GM19099 (cell line): ENCODE data around the gene PSMC3IP.

Source experiments
- POLR2A ChIP-seq: IDR thresholded peaks from 3 replicates; pipeline ENCODE4 v1.6.1; 2011; ENCODE audit warnings: low read depth; ENCODE audit not compliant: insufficient read length; ENCODE audit errors: extremely low read depth

PSMC3IP gene

GRCh38 chr17:42591411-42591810 is 13.9 kb upstream of the PSMC3IP start:
- no peak for TF ChIP-seq POLR2A

- no peak for TF ChIP-seq POLR2A
Observed at GRCh38 chr17:42590886-42591285, 13.4 kb upstream of the PSMC3IP start.

GRCh38 chr17:42586514-42587230 is 9.1 kb upstream of the PSMC3IP start:
- TF ChIP-seq POLR2A: no peak

GRCh38 chr17:42585353-42585752 is 7.8 kb upstream of the PSMC3IP start:
- TF ChIP-seq POLR2A: no peak

- no peak for TF ChIP-seq POLR2A
Observed at GRCh38 chr17:42584880-42585279, 7.4 kb upstream of the PSMC3IP start.

GRCh38 chr17:42581744-42582270 is 4.3 kb upstream of the PSMC3IP start:
- TF ChIP-seq POLR2A: no peak

GRCh38 chr17:42579794-42580551 is 2.4 kb upstream of the PSMC3IP start:
- no peak for TF ChIP-seq POLR2A

GRCh38 chr17:42578282-42578869 is 847 bp upstream of the PSMC3IP start:
- peak; percentile 30 for TF ChIP-seq POLR2A

GRCh38 chr17:42577140-42577531 is 393 bp downstream of the PSMC3IP start:
- no peak for TF ChIP-seq POLR2A

- no peak for TF ChIP-seq POLR2A
Observed at GRCh38 chr17:42574463-42574862, 3.1 kb downstream of the PSMC3IP start.

GRCh38 chr17:42573095-42573494 is 4.4 kb downstream of the PSMC3IP start:
- no peak for TF ChIP-seq POLR2A

GRCh38 chr17:42571435-42572225 is 5.9 kb downstream of the PSMC3IP start:
- no peak for TF ChIP-seq POLR2A

- no peak for TF ChIP-seq POLR2A
Observed at GRCh38 chr17:42568341-42569111, 9.0 kb downstream of the PSMC3IP start.

- TF ChIP-seq POLR2A: peak; percentile 59
Observed at GRCh38 chr17:42566883-42567573, 10.5 kb downstream of the PSMC3IP start, which contains the start of gene MLX. TSS of gene MLX (plus strand) at chr17:42567100. CDS start at chr17:42567125, 25 bp downstream.

GRCh38 chr17:42566215-42566882 is 11.2 kb downstream of the PSMC3IP start:
- no peak for TF ChIP-seq POLR2A
